Left ventricle myocardium inferior (tissue), 1 donor: Measurements from ENCODE around the gene TRERF1. TPM values are rescaled to one million over a fixed set of nuclear protein-coding genes. Genes with fewer than 3 reads are reported as not detected.

Source experiments
- DNase-seq: peaks from one replicate; pipeline ENCODE4 v3.0.0-alpha.2; 2020
- H3K27ac ChIP-seq: fragments of 200-600 bp; replicated peaks from 2 replicates; pipeline ENCODE4 v1.8.0; 2021
- H3K27me3 ChIP-seq: fragments of 200-600 bp; 2 replicates; pipeline ENCODE4 v1.8.0; 2021; ENCODE audit warnings: low read depth
- H3K36me3 ChIP-seq: fragments of 200-600 bp; 2 replicates; pipeline ENCODE4 v1.8.0; 2021
- H3K4me1 ChIP-seq: fragments of 200-600 bp; 2 replicates; pipeline ENCODE4 v1.8.0; 2021
- H3K4me3 ChIP-seq: fragments of 200-600 bp; 2 replicates; pipeline ENCODE4 v1.8.0; 2021; ENCODE audit warnings: mild to moderate bottlenecking, moderate library complexity
- H3K9me3 ChIP-seq: fragments of 200-600 bp; replicated peaks from 2 replicates; pipeline ENCODE4 v1.8.0; 2021
- intact Hi-C: fragments of 100-400 bp; cut with micrococcal nuclease; formaldehyde crosslinking; loops from one replicate; pipeline ENCODE4 v1.11.0; 2022
- total RNA-seq: library from RNA; stranded (reverse); fragmentation: NEBNext Ultra II Directional; extraction: Animal tissue kit (Norgen Biotek cat#: 25700); gene quantifications from one replicate; pipeline ENCODE4 v1.2.1, GENCODE V29; 2021
- TF ChIP-seq, protein P1 (sequence below): fragments of 200-600 bp; IDR thresholded peaks from 2 replicates; pipeline ENCODE4 v1.8.0; 2021; ENCODE audit warnings: antibody characterized with exemption, mild to moderate bottlenecking, borderline replicate concordance
- donor health status: DM: no; HTN: yes; CAD: no; lungs with severe emphysema.

TRERF1 gene
- total RNA-seq, 1 donor from 2014 or later: 1.4 TPM

DNA sequence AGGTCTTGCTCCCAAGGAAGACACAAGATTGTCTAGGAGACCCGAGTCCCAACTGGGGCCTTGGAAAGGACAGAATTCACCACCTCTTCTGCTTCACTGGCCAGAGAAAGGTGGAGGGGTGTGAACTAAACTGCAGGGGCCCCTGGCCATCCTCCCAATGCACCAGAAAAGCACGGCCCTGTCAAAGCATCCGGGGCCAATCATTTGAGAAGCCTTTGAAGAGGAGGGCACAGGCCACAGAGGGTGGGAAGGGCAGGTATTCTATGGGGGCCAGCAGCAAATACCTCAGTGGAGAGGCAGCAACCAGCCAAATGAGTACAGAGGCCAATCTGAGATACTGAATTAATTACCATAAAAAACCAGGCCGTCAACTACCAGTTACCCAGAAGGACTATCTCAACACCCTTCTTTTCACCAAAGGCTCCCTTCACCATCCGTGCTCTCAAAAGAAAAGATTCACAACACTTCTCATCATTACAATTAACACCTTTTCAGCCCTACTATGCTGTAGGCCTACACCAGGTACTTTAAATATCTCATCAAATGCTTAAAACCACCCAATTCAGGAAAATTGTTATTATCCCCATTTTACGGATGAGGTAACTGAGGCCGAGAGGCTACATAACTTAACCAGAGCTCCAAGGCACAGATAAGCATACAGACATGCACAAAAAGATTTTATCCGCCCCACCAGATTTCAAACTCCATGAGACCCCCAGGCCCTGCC, 50.7 kb downstream of the TRERF1 start:
- TF ChIP-seq, protein P1, sequence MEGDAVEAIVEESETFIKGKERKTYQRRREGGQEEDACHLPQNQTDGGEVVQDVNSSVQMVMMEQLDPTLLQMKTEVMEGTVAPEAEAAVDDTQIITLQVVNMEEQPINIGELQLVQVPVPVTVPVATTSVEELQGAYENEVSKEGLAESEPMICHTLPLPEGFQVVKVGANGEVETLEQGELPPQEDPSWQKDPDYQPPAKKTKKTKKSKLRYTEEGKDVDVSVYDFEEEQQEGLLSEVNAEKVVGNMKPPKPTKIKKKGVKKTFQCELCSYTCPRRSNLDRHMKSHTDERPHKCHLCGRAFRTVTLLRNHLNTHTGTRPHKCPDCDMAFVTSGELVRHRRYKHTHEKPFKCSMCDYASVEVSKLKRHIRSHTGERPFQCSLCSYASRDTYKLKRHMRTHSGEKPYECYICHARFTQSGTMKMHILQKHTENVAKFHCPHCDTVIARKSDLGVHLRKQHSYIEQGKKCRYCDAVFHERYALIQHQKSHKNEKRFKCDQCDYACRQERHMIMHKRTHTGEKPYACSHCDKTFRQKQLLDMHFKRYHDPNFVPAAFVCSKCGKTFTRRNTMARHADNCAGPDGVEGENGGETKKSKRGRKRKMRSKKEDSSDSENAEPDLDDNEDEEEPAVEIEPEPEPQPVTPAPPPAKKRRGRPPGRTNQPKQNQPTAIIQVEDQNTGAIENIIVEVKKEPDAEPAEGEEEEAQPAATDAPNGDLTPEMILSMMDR: no peak
- Histone ChIP-seq H3K36me3 (no peaks in the 10 kb centered on the region), H3K27me3 (no peaks in the 10 kb centered on the region), H3K9me3 (no peaks in the 10 kb centered on the region), H3K4me3 (no peak overlapping the region), H3K4me1 (peaks cover 28% of the 10 kb centered on the region), H3K27ac (no peak overlapping the region)
- no peak for DNase-seq
- intact Hi-C loops: no loop called here

DNA sequence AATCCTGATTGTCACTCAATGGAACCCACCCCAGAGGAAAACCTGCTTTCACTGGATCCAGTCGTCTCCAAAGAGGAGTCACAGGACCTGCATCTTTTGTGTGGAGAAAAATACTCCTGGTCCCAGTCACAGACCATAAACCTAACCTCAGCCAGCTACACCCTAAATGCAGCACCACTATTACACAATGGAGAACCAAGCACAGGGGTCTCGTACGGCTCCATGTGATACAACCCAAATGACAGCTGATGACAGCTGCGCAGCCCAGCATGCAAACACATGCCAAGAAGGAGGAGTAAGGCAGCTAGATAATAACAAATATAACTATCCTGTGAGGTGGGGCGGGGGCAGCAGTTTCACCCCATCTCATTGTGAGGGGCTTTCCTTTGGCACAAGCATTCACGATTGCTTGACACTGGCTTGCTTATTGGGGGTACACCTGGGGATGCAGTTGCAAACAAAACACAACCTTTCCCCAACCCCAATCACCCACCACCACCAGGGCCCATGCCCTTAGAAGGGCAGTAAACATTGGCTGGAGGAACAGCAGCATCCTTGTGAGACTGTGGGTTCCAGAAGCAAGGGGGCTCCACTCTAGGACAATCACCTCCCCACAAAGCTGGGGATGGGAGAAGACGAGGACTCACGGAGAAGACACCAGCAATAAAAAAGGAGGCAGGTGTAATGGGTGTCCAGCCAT, 51.5 kb downstream of the TRERF1 start:
- Histone ChIP-seq H3K4me3 (no peak overlapping the region), H3K36me3 (no peaks in the 10 kb centered on the region), H3K27ac (no peak overlapping the region), H3K4me1 (peaks cover 20% of the 10 kb centered on the region), H3K27me3 (no peaks in the 10 kb centered on the region), H3K9me3 (no peaks in the 10 kb centered on the region)
- intact Hi-C loops: no loop called here
- TF ChIP-seq, protein P1: no peak
- DNase-seq: no peak

DNA sequence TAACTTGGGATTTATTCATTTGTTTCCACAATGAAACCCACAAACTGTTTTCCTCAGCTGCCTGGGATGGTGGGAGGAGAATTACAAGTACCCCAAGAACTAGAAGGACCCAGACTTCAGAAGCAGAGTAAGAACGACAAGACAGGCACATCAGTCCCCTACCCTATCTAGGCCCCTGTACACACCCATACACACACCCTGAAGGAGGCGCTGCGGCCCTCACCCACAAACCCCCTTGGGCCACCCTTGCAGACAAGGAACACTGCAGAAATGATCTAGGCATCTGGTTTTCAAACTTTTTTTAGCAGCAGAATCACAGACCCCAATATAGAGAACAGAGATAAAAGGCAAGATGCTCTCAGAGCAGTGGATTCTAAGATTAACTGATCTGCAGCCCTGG, 55.0 kb downstream of the TRERF1 start:
- no peak overlapping the region for H3K4me3 ChIP-seq
- no peak for DNase-seq
- intact Hi-C loops: no loop called here
- TF ChIP-seq, protein P1: no peak
- H3K9me3 ChIP-seq: no peaks in the 10 kb centered on the region
- H3K27me3 ChIP-seq: no peaks in the 10 kb centered on the region
- no peaks in the 10 kb centered on the region for H3K36me3 ChIP-seq
- H3K27ac ChIP-seq: no peak overlapping the region
- H3K4me1 ChIP-seq: peaks cover 4% of the 10 kb centered on the region

DNA sequence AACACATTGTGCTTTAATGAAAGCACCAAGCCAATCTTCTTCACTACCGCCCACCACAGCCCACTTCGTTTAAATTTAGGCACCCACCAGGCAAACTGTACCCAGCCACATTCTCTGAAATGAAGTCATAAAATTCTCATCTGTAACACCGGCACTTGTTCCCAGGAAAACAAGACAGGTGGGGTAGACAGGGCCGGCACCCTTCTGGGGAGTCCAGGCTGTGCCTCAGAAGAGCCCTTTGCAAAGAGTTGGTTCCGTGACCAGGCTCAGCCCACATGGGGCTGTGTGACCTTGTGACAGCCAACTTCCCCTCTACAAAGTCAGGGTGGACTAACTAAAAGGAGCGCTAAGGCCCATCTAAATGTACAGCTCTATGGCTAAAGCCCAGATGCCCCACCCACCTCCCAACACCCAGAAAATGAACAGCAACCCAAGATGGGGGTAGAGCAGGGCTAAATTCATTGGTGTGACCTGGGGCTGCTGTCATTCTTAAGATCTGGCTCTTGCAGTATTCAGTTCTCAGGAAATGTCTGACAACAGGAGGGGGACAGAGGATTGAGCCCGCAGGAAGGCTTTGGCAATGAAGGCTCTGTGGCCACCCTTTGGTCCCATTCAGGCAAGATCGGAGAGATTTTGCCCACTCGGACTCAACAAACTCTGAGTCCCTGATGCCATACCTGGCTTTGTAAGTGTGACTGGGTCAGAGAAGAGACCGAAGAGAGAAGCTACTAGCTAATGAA, 56.7 kb downstream of the TRERF1 start:
- intact Hi-C loops: no loop called here
- Histone ChIP-seq H3K36me3 (no peaks in the 10 kb centered on the region), H3K27me3 (no peaks in the 10 kb centered on the region), H3K9me3 (no peaks in the 10 kb centered on the region), H3K27ac (no peak overlapping the region), H3K4me3 (no peak overlapping the region), H3K4me1 (peaks cover 4% of the 10 kb centered on the region)
- DNase-seq: no peak
- TF ChIP-seq, protein P1: no peak

DNA sequence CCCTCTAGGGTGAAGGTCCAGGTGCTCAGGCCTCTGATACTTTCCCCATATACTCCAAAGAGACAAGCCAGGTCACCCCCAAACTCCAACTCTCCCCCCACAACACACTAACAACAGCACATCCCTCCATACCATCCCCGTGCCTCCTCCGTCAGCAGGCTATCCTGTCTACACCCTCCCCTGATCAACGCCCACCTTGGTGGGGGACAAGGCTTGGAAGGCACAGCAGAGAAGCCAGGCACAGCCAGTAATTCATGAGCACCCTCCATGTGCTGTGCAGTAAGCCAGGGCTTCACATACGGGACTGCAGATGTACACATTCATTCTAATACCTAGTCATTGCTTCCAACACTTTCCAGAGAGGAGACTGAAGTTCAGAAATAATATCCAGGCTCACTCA, 57.6 kb downstream of the TRERF1 start:
- peaks cover 4% of the 10 kb centered on the region for H3K4me1 ChIP-seq
- DNase-seq: no peak
- intact Hi-C loops: no loop called here
- no peaks in the 10 kb centered on the region for H3K36me3 ChIP-seq
- H3K27ac ChIP-seq: no peak overlapping the region
- H3K9me3 ChIP-seq: no peaks in the 10 kb centered on the region
- no peaks in the 10 kb centered on the region for H3K27me3 ChIP-seq
- TF ChIP-seq, protein P1: no peak
- H3K4me3 ChIP-seq: no peak overlapping the region
